HG03159 (cell line): ENCODE measurements around the gene CEP55.
"Not testable (repeated sequence)": the region's sequence is repeated elsewhere in the genome, so short reads cannot be mapped to it uniquely, and the experiment has no call there.

Experiments used
- ATAC-seq: cut with Tn5 transposase; IDR thresholded peaks from one replicate; pipeline ENCODE4 v1.9.1; 2021; ENCODE audit warnings: mild to moderate bottlenecking, moderate library complexity; ENCODE audit not compliant: unreplicated experiment

CEP55 gene

GRCh38 chr10:93505075-93505474, 8.7 kb downstream of the CEP55 start:
- no peak for ATAC-seq

DNA sequence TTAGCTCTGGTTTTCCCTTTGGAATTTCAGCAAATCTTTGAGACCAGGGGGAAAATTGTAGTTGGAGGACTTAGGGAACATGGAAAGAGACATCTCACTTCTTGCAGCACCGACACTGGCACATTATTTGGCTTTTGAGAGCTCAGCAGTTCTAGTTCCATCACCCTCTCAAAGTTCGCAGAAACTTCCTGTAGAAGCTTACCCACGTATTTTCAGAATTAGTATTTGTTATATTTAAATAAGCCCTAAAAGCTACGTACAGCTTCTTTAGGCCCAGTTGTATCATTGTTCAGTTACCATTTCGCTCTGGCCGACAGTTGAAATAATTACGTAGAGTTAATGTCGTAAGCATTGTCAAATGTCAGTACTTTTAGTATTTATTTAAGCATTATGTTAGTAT, 13.4 kb downstream of the CEP55 start:
- no peak for ATAC-seq

DNA sequence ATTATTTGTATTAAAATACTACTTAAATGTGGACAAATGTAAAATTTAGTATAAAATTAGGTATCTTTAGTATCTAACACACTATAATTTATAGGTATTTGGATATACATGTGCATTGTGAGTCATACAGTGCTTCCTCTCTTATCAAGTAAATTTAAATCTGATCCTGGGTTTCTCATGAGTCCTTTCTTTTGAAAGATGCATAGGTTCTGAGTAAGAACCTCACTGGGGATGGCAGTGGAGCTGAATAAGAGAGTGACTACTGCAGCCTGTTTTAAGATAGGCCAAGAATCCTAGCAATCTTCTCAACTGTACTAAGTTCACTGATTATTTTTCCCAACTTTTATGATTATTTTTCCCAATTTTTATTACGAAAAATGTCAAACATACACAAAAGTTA, 16.2 kb downstream of the CEP55 start:
- ATAC-seq: no peak

- ATAC-seq: no peak
Measured at GRCh38 chr10:93513091-93513490, 16.7 kb downstream of the CEP55 start.

GRCh38 chr10:93514521-93514920, 18.1 kb downstream of the CEP55 start:
- ATAC-seq: no peak

- no peak for ATAC-seq
Measured at GRCh38 chr10:93515071-93516005, 18.9 kb downstream of the CEP55 start.

DNA sequence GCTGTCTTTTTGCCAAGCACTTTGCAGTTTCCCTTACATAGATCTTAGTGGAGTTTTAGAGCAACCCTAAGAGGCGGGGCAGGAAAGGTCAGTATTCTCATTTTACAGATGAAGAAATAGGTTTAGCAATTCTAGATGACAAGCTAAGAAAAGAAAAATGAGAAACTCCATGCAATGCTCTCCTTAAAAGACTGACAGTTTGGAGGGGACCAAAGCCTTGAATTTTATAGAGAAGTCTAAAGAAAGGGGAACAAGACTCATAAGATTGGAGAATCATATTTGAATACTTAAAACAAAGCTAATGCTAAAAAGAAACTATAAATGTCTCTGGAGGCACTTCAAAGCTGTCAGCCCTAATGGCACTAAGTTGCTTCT, 19.6 kb downstream of the CEP55 start:
- ATAC-seq: no peak

DNA sequence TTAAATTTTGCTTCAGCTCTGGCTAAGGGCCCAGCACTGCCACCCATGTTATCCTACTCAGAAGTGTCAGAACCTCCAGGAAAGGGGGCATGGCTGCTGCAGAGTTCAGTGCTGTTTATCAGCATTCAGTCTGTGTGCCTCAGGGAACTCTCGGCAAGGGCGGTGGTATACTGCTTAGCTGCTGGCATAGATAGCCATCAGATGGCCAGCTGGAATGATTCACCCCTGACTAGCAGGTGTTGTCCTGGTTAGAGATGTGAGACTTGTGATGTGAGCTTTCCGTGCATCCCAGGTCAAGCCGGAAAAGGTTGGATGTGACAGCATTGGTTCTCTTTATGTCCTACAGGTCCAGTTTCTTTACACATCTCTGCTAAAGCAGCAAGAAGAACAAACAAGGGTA, 22.1 kb downstream of the CEP55 start:
- no peak for ATAC-seq

- ATAC-seq: no peak
Measured at GRCh38 chr10:93535293-93535692, 38.9 kb downstream of the CEP55 start.

GRCh38 chr10:93540871-93541270, 44.5 kb downstream of the CEP55 start:
- ATAC-seq: not testable (repeated sequence)

GRCh38 chr10:93541402-93542357, 45.3 kb downstream of the CEP55 start:
- ATAC-seq: no peak

DNA sequence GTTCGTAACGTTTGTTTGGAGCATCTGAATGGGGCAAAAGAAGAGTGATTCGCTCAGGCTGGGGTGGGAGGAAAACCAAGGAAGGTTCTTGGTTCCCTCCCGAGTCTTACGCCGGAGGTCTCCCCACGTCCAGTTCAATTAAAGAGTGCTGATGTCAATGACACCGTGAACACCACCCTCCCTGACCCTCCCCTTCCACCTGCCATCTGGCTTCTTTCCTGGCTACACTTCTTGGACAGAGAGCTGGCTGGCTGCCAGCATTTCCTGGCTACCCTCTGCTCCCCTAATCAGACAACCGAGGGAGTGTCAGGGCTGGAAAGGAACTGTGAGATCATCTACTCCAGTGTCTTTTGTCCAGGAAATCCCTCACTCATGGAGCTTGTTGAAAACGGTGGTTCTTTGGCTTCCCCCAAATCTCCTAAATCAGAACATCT, 46.0 kb downstream of the CEP55 start:
- ATAC-seq: no peak

- ATAC-seq: not testable (repeated sequence)
Measured at GRCh38 chr10:93546995-93547394, 50.6 kb downstream of the CEP55 start.

DNA sequence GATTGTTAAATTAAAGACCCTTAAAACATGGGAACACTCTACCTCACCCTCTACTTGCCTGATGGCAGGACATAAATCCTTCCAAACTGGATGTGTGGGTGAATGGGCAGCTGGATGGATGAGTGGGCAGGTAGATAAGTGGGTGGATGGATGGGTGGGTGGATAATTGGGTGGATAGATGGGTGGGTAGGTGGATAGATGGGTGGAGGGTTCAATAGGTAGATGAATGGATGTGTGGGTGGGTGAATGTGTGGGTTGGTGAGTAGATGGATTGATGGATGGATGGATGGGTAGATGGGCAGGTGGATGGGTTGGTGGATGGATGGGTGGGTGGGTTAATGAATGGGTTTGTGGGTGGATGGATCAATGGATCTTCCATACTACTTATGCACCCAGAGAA, 51.1 kb downstream of the CEP55 start:
- ATAC-seq: no peak

DNA sequence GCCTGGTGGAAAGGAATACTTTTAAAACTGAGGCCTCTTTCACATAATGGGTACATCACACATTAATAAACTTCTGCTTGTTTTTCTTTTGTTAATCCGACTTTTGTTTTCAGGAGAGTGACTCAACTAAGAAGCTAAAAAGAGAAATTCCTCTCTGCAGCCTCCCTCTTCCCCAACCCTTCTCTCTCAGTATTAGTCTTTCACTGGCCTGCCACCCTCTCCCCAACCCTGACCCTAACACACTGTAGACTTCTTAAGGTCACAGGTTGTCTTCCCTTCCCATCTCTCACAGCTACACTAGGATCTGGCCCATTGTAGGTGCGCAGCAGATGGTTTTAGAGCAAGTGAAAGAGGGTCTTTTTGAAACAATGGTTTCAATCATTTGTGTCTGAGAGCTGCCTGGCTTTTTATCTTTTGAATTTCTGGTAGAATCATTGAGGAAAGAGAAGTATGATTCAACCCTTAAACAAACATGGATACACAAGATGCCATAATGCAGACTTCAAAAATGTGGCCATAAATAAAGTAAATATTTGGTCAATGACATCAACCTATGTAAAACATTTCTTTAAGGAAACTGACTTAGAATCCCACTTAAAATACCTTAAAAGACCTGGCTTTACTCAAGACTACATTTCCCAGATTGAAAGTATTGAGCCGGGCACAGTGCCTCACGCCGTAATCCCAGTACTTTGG, 52.1 kb downstream of the CEP55 start:
- ATAC-seq: no peak

- no peak for ATAC-seq
Measured at GRCh38 chr10:93550606-93551005, 54.2 kb downstream of the CEP55 start.

DNA sequence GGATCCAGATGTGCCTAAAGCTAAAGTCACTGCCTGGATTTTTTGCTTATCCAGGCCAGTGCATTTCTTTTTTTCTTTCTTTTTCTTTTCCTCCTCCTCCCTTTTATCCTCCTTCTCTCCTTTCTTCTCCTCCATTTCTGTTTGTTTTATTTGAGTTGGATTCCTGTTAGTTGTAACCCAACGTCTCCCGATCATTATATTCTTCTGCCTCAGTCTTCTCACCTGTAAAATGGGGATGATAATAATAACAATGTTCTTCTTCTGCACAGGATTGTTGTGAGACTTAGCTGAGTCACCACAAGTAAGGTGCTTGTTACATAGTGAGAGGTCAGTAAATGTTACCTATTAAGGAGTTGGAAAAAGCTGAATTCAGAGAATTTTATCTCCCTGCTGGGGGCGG, 56.4 kb downstream of the CEP55 start:
- no peak for ATAC-seq

DNA sequence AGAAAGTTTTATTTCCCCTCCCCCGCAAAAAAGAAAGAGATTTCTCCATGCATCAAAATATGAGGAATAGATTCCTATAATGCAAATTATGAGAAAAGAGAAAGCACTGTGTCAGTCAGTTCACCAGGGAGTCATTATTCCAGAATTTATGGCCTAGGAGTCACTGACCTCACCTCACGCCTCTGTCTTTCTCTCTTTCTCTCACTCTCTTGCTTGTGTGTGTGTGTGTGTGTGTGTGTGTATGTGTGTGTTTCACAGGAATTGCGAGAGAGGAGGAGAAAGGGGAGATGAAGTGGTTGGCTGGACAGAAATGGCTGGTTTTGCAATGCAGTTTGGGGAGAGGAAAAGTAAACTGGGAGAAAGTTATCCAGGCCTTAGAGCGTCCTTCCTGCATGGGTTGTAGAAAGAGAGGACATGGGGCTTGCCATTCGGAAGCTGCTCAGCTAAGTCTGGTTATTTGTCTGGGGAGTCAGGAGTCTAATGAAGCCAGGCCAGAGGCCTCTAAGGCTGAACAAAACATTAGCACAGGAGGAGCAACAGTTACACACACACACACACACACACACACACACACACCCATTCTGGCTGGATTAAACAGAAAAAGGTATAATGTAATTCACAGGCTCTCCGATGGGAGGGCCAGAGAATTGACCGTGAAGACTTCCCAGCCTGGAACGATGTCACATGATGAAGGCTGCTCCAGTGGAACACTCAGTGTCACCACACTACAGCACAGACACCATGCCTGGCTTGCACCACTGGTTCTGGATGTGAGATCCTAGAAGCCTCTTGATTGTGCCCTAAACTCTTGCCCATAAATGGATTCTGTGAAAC, 57.3 kb downstream of the CEP55 start:
- no peak for ATAC-seq

GRCh38 chr10:93554316-93554663, 57.9 kb downstream of the CEP55 start:
- ATAC-seq: no peak

DNA sequence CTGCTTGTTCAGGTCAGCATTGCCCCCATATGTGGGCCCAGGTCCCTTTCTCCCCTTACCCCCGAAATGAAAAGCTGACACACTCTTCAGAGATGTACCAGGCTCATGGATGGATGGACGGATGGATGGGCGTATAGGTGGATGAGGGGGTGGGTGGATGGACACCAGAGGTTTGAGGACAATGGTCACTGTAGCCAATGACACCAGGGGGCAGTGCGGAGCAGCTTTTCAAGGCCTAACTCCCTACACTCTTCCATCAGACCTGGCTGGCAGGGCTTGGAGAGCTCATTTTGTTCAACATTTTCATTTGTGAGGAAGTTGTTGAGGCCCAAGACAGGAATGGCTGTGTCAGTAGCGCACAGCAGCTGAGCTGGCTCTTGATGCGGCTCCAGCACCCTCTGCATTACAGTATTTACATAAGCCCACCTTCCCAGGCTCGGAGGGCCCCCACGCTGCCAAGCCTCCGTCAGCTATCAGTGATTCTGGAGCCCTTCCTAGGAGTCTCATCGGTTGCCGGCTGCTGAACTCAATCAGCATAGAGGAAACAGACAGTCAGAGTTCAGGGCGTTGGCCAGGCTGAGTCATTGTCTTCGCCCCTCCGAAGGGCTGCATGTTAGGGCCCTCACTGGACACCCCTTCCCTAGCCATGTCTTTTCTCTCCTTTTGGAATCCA, 58.5 kb downstream of the CEP55 start:
- no peak for ATAC-seq
